GM18858 (cell line): ENCODE results near the gene AOPEP.
"Not testable (repeated sequence)": the region's sequence is repeated elsewhere in the genome, so short reads cannot be mapped to it uniquely, and the experiment has no call there.

Source experiments
- ATAC-seq: cut with Tn5 transposase; IDR thresholded peaks from one replicate; pipeline ENCODE4 v1.9.1; 2021; ENCODE audit not compliant: unreplicated experiment

Gene AOPEP

DNA sequence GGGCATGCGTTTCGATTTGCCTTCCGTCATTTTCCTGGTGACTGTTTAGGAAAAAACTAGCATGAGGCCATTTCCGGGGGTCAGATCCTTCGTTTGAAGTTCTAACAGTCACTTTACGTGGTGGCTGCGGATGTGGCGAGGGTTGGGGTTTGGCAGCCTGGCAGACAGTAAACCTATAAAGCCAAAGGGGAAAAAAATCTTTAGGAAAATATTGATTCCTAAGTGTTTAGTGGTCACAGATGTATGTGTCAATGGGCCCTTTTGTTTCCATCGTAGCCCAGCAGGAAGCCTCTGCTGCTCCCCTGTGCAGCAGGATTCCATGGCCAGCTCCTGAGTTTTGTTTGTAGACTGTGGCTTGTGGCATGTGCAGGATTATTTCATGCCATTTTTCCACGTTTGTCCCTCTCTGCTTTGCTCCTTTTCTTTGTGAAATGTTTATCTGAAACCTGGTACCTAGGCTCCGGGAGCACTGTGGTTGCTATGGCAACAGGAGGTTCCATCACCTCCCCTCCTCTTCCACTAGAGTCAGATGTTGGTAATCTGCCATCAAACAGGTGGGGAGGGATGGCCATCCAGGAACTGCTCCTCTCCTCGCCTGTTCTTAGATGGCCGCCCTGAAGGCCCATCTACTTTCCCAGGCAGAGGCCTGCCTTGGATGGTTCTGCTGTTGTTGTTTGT, 202.3 kb downstream of the AOPEP start:
- no peak for ATAC-seq

DNA sequence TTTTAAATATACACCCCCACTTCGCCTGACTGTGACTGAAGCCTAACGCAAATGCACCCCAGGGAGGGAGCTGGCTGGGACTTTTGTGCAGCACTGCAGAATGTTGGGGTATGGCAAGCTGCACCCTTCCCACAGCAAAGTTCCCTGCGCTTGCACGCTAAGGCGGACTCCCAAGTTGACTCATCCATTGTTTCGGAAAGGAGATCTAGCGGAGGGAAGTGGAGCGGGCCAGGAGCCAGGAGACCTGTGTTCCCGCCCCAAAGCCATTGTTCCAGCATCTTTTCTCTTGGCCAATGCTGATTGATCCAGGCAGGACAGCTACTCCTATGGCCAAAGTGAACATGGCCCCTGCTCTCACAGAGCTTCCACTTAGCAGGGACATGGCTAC, 202.9 kb downstream of the AOPEP start:
- no peak for ATAC-seq

DNA sequence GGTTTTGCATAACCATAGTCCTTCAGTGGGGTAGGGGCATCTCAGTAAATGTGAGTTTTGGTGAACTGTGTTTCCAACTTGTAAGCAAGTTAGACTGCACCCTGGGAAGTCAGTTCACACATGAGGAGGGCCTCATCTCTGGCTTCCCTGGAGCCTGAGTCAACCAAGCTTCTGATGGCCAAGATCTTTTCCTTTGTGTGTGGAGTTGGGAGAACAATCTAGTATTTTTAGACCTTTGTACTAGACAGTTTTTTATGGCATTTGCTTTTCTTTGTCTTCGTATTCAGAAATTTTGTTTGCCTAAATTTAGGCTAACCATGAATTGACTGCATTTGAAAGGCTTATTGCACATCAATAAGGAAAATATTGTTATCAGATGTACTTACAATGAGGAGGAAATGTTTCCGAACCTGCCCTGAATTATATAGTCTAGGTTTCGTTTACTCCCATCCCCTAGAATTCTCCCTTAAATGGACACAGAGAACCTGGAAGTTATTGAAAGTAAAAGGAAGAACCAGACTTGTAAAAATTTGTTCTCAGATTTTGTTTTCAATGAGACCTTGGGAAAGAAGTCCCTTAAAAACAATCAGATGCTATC, 204.6 kb downstream of the AOPEP start:
- ATAC-seq = no peak

DNA sequence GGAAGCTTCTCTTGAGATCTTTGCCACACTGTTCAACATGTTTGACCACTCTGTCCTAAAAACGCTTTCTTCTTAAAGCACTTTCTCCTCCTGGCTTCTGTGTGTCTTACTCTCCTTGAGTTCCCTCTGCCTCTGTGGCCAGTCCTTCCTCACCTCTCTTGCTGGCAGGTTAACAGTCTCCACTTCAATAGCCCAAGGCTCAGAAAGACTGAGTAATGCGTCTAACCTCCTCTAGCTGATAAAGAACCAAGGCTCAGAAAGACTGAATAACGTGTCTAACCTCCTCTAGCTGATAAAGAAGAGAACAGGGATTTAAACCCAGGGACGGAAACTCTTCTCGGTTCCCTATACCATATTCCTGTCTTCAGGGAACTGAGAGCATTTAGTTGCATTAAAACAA, 205.2 kb downstream of the AOPEP start:
- no peak for ATAC-seq

DNA sequence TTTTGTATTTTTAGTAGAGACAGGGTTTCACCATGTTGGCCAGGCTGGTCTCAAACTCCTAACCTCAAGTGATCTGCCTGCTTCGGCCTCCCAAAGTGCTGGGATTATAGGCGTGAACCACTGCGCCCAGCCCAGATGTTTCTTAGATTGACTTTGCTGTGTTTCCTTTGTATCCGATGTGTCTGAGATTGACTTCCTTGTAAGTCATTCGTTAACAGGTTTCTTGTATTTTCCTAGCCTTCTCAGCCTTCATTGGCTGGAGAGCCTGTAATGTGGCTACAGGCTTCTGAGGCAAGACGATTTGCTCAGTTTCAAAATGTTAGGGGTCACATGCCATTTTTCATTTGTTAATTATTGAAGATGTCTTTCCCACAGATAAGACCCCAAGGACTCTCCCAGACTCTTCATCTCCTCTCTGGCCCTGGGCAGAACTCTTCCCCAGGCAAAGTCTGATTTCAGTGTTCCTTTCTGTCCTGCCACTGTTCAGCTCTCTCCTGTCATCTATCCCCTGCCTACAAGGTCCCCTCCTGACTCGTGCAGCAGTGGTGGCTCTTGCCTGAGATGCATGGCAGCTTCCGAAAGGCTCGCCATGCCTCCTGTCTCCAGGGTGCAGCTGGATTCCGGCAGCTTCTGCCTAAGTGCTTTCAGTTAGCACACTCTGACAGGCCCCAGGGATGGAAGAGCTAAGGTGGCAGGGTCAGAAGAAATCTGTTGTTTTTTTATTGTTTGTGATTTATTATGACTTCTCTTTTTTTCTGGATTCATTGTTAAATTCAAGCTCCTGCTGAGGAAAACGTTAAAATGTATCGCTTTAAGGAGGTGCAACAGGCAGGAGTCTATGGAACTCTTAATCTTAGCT, 206.4 kb downstream of the AOPEP start:
- ATAC-seq = no peak

DNA sequence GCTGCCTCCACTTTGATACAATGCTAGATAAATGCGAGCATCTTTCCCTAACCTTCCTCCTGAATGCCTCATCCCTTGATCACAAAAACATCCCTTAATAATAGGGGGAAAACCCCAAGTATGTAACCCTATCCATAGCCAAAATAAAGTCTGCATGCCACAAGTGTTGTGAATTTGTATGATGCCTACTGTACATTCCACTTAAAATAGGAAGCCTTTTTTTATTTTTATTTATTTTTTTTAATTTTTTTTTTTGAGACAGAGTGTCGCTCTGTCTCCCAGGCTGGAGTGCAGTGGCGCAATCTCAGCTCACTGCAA, 207.0 kb downstream of the AOPEP start:
- ATAC-seq = no peak

DNA sequence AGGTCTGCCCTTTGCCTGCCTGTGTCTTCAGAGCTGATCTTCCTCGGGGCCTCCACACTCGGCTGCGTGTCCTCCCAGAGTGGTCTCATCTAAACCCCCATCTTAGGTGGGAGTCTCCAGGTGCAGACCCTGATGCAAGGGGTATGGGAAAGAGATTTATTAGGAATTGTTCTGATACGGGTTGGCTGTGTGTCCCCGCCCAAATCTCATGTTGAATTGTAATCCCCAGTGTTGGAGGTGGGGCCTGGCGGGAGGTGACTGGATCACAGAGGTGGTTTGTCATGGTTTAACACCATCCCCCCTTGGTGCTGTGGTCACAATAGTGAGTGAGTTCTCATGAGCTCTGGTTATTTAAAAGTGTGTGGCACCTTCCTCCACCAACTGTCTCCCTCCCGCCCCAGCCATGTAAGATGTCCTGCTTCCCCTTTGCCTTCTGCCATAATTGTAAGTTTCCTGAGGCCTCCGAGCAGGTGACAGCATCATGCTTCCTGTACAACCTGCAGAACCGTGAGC, 208.4 kb downstream of the AOPEP start:
- ATAC-seq = no peak

DNA sequence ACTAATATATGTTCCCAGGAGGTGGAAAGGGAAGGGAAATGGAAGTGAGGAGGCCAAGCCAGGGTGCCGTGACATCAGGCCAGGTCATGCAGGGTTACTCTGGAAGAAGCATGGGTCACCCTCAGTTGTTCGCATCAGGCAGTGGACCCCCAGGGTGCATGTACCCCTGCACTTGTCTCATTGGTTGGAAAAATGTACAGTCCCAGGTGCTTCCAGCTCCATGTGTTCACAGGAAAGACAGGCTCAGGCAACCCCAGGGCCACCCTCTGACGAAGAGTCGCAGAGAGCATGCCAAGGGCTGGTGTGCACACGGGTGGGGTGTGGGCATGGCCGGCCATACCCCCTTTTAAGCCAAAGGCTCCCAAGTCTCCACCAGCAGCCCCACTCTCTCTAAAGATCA, 208.9 kb downstream of the AOPEP start:
- ATAC-seq = no peak

DNA sequence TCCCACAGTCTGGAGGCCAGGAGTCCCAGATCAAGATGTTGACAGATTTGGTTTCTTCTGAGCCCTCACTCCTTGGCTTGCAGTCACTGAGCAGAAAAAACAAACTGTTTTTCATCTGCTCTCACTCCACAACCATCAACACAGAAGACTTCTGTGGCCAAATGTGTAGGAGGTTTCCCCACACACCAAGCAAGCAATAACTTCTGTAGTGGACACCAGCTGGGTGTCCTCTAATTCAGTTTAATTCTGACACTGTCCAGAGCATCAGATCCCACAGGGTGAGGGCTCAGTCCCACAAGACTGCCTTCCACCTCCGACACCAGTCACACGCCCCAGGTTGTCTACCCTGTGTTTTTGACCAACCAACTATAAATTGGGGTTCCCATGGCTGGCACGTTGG, 209.9 kb downstream of the AOPEP start:
- no peak for ATAC-seq

DNA sequence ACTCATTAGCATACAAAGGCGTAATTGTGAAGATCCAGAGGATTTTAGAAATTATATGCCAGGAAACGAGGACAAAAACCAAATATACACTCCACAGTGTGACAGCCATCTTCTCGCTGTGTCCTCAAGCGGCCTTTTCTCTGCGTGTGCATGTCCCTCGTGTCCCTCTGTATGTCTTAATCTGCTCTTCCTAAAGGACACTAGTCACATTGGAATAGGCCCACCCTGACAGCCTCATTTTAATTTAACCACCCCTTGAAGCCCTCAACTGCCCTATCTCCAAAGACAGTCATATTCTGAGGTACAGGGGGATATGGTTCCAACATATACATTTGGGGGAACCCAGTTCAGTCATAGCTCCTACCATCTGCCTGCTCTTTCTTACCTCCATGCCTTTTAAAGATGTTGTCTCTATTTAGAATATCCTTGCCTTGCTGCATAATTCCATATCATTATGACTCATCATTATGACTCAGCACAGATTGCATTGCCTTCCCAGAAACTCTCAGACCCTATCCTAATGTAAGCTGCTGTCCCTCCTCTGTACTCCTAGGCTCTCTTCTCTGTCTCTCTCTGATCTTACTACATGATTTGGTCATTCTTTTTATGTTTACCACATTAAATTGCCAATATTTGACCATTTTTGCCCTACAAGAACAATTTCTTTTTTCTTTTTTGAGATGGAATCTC, 210.9 kb downstream of the AOPEP start:
- ATAC-seq = no peak

DNA sequence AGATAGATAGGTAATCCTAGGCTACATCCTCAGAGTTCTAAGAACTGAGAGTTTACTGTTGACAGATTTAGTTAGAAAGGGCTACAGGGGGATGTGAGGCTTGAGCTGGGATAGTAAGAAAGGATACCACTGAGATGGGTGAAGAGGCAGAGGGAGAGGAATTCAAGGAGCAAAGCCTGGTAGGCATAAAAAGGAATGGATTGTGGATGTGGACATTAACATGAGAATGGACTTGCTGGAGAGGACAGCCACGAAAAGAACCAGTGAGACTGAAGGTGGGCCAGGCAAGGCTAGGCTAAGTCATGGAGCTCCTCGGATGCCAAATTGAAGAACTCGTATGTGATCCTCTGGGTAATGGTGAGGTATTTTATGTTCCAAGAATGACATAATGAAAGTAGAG, 211.9 kb downstream of the AOPEP start:
- ATAC-seq = no peak

DNA sequence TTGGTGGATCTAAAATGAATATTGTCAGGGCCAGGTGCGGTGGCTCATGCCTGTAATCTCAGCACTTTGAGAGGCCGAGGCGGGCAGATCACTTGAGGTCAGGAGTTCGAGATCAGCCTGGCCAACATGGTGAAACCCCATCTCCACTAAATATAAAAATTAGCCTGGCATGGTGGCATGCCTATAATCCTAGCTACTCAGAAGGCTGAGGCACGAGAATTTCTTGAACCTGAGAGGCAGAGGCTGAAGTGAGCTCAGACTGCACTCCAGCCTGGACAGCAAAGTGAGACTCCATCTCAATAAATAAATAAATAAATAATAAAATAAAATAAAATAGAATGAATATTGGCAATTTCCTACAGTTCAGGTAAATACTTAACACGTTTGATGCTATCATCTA, 213.8 kb downstream of the AOPEP start:
- ATAC-seq = not testable (repeated sequence)

DNA sequence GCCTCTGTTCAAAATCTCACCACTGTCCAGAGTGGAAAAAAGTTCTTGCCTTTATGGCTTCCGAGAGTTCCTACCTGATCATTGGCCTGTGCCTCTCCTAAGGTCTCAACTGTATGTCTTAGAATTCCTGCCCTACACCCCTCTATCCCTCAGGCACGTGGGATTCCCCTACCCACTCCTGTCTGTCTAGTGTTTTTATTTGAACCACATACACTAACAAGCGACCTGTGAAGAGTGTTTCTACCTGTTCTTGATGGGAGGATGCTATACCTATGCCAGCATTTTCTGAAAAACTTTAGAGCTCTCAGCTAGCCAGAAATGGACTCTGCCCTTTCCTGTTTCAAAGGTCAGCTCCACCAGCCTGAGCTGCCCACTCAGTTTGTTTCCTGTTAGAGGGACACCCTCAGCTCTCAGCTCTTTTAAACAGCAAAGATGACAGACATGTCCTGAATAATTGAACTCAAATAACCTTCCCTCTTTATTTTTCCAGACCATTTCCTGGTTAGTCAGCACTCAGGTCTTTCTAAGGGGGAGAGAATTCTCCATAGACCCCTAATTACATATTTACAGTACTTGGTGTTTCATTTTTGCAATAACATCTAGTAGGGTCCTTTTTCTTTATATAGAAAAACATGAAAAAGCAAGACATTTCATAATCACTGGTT, 214.8 kb downstream of the AOPEP start:
- ATAC-seq = no peak

DNA sequence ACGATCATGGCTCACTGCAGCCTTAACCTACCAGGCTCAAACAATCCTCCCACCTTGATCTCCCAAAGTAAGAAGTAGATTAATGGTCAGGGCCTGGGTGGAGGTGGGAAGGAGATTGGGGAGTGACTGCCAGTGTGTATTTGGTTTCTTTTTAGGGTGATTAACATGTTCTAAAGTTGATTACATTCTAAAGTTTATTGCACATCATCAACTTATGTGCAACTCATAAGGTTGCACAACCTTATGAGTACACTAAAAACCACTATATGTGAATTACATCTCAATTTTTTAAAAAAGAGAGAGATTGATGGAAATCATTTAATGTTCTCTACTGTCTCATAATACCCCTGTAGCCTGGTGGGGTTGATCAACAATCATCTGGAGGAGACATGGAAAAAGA, 218.1 kb downstream of the AOPEP start:
- ATAC-seq = no peak

DNA sequence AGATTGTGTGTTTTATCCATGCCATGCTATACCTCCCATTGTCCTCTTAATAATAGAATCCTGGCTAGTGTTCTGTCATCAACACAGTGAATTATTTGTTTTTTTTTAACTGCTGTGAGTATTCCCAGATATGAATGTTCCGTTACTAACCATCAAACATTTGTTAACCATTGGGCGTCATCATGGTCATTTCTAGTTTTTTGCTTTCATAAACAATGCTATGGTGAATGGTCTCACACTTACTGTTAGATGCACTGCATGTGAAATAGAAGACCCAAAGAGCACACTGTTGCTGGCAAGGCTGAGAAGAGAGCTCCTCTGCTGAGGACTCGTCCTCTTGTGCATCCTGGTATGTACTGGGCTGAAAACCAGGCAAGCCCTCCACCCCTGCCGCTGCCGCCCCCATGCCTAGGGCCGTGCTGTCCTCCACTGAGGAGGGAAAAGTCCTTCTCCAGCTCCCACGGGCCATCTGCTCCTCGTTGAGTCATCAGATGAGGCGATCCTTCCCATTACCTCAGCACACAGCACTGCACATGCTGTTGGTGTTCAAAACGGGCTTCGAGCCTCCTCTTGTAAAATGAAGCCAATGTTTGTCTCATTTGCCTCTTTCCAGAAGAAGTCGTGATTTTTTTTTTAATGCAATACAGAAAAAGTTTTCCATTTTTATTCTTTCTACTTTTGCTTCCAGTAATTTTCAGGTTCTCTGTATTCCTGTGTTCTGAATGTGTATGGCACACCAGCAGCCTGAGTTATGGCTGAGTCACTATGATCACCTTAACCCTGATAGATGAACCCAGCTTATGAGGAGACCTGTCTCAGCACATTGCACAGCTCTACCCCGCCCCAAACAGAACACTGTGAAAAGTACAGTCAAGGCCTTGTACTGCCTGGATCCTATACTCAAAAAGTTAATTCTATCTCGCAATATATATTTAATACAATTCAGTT, 219.0 kb downstream of the AOPEP start:
- no peak for ATAC-seq

DNA sequence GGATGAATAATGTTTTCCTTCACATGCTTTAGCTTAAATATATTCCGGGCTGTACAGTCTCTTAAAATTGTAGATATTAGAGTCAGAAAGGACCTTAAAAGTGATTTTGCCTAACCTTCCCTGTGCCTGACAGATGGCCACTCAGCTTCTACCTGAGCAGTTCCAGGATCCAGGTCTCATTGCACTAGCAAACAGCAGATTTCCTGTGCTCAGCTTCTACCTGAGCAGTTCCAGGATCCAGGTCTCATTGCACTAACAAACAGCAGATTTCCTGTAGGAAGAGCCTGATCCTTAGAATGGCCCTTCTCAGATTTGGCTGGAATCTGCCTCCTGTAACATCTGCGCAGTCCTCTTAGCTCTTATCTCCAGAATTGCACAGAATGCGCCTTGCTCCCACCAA, 219.8 kb downstream of the AOPEP start:
- no peak for ATAC-seq

DNA sequence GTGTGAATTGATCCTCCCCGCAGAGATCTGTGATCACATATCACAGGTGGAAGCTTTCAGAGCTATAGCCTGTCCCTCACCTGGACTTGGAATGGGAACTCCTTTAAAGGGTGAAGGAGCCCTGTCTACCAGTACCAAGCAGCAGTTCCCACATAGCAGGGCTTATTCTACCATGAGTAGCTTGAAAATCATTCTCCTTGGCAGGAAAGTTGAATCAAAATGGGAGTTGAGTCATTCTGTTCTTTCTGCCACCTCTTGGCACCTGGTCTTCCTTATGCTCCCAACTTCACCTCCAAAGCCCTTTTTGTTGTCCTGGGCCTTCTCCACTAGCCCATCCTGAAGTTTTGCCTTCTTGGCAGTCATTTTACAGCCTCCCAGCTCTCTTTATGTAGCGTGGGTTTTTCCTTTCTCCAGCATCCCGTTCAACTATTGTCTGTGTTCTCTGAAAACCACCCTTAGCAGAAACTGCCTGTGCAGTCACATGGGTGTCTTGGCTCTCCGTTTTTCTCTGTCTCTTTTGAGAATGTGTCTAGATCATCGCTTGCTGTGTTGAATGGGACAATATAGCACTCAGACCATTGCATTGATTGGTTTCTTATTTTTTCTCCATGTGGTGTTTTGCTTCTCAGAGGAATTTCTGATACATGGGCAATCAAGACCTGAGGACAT, 222.2 kb downstream of the AOPEP start:
- no peak for ATAC-seq

DNA sequence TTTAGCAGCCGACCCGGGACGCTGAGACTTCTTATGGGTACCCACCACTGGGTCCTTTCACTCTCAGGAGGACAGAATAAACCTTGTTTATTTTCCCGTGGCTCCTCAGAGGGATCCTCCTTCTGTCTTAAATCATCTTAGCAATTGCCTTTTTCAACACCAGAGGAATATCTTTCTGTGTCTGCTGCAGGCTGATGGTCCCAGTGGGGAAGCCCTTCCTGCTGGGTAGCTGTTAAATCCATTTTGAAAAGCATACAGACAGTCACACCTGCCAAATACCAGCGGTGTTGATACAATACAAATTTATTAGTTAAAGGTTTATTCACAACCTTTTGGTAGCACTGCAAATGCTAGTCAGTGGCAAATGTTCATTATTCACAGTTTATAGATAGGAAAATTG, 222.9 kb downstream of the AOPEP start:
- no peak for ATAC-seq

DNA sequence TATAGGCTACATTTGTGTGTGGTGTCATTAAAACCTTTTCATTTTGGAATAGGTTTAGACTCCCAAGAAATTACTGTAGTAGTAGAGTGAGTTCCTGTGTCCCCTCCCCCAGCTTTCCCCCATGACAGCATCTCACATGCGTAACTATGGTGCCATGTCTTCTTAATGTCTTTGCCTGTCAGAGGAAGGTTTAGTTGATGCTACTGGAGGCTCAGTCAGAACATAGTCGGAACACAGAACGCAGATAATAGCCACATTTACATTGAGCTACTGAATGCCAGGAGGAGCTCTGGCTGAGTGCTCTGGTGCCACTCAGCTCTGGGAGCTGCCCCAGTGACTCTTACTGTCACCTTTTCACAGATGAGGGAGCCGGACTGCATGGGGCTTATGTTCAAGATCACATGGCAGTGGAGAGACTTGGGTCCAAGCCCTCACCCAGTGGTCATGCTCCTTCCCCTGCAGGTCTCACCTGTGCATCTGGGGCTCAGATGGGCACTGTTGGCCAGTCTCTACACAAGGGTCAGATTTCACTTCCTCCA, 223.6 kb downstream of the AOPEP start:
- no peak for ATAC-seq
